SH-SY5Y (cell line): ENCODE data around the gene MPZ.

ENCODE experiments used
- GATA2 ChIP-seq: IDR thresholded peaks from 2 replicates; pipeline ENCODE4 v1.6.1; 2011; ENCODE audit warnings: mild to moderate bottlenecking, low read depth, low read length
- GATA3 ChIP-seq: IDR thresholded peaks from 2 replicates; pipeline ENCODE4 v1.6.1; 2011; ENCODE audit warnings: low read depth, mild to moderate bottlenecking, low read length, moderate library complexity

DNA sequence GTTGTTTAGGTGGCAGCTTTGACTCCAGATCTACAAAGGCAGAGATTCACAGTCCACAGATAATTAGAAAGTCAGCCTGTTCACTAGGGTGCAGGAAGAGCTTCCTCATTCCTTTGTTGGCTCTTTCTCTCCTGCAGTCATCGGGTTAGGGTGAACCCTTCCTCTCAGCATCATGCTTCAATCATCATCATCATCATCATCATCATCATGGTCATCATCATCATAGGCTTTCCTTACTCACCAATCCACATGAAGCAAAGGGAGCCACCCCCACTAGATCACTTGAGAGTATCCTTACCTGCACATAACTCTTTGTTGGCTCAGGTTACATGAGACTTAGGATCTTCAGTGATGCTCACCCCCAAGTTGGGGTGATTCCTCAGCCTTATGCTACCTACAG is 19.0 kb downstream of the MPZ start:
- no peak for TF ChIP-seq GATA3
- no peak for TF ChIP-seq GATA2
